Smooth muscle cell (in vitro differentiated cells): ENCODE data around the gene EFCAB11. TPM values are rescaled to one million over a fixed set of nuclear protein-coding genes. Genes with fewer than 3 reads are reported as not detected.

Experiments
- DNase-seq: peaks from one replicate; lab custom pipeline; 2025; ENCODE audit not compliant: unreplicated experiment; lab: John Stamatoyannopoulos, UW
- H2AFZ ChIP-seq: fragments of 200-600 bp; sonication (generic); 2 replicates; pipeline ENCODE4 v1.6.0; 2016; ENCODE audit warnings: antibody characterized with exemption, low read depth, mild to moderate bottlenecking
- H3F3A ChIP-seq: fragments of 200-600 bp; sonication (generic); 2 replicates; pipeline ENCODE4 v1.6.0; 2017; ENCODE audit warnings: antibody characterized with exemption, low read depth
- H3K27ac ChIP-seq: fragments of 200-600 bp; sonication (generic); 2 replicates; pipeline ENCODE4 v1.5.1; 2016; ENCODE audit warnings: low read depth, mild to moderate bottlenecking
- H3K27me3 ChIP-seq: fragments of 200-600 bp; sonication (generic); 2 replicates; pipeline ENCODE4 v1.6.1; 2016; ENCODE audit warnings: low read depth, mild to moderate bottlenecking
- H3K36me3 ChIP-seq: fragments of 200-600 bp; sonication (generic); 2 replicates; pipeline ENCODE4 v1.5.1; 2016; ENCODE audit warnings: low read depth
- H3K4me1 ChIP-seq: fragments of 200-600 bp; sonication (generic); 2 replicates; pipeline ENCODE4 v1.5.1; 2016; ENCODE audit warnings: low read depth
- H3K4me2 ChIP-seq: fragments of 200-600 bp; sonication (generic); 2 replicates; pipeline ENCODE4 v1.6.0; 2016; ENCODE audit warnings: mild to moderate bottlenecking
- H3K4me3 ChIP-seq: fragments of 200-600 bp; sonication (generic); 2 replicates; pipeline ENCODE4 v1.5.1; 2016; ENCODE audit warnings: mild to moderate bottlenecking
- H3K79me2 ChIP-seq: fragments of 200-600 bp; sonication (generic); 2 replicates; pipeline ENCODE4 v1.6.0; 2016; ENCODE audit warnings: low read depth, mild to moderate bottlenecking
- H3K9ac ChIP-seq: fragments of 200-600 bp; sonication (generic); 2 replicates; pipeline ENCODE4 v1.6.0; 2016; ENCODE audit warnings: low read depth
- H3K9me3 ChIP-seq: fragments of 200-600 bp; sonication (generic); replicated peaks from 2 replicates; pipeline ENCODE4 v1.5.1; 2016; ENCODE audit warnings: low read depth
- H4K20me1 ChIP-seq: fragments of 200-600 bp; sonication (generic); 2 replicates; pipeline ENCODE4 v1.6.0; 2016; ENCODE audit warnings: low read depth
- CTCF ChIP-seq: fragments of 200-600 bp; sonication (generic); IDR thresholded peaks from 2 replicates; pipeline ENCODE4 v1.5.1; 2017; ENCODE audit warnings: borderline replicate concordance, mild to moderate bottlenecking, antibody characterized with exemption; ENCODE audit not compliant: insufficient read depth, poor library complexity, severe bottlenecking
- WGBS: methylation state at CpG from one replicate; pipeline ENCODE4 v1.1.7; 2016; ENCODE audit warnings: low lambda C conversion rate; 5-methylcytosine and 5-hydroxymethylcytosine counted together
- polyA plus RNA-seq: library from polyadenylated mRNA; unstranded; fragments of >200 nt; fragmentation: Nextera tagmentation; extraction: Ambion mirVana; gene quantifications from 2 replicates; pipeline ENCODE4 v1.2.1, GENCODE V29; 2016
- total RNA-seq: library from RNA; depleted of rRNA; stranded (reverse); fragments of >200 nt; gene quantifications from 2 replicates; pipeline ENCODE4 v1.2.3, GENCODE V29; 2014

The EFCAB11 gene
- total and polyA plus RNA-seq, 2 experiments from 2014 or later = 3.1 to 9.5 TPM

- no peak overlapping the region for H3K4me3 ChIP-seq
- no peaks in the 10 kb centered on the region for H4K20me1 ChIP-seq
- DNase-seq = no peak
- no peaks in the 10 kb centered on the region for H3K9me3 ChIP-seq
- H3K79me2 ChIP-seq = no peaks in the 10 kb centered on the region
- no peaks in the 10 kb centered on the region for H3K4me1 ChIP-seq
- H3K4me2 ChIP-seq = no peak overlapping the region
- H3K27ac ChIP-seq = no peak overlapping the region
- 88% methylated on average over 5 of the region's 5 CpGs for WGBS
- peaks cover 10% of the 10 kb centered on the region for H3K36me3 ChIP-seq
- no peaks in the 10 kb centered on the region for H3F3A ChIP-seq
- no peak overlapping the region for H2AFZ ChIP-seq
- no peak for TF ChIP-seq CTCF
- no peak overlapping the region for H3K9ac ChIP-seq
- H3K27me3 ChIP-seq = no peaks in the 10 kb centered on the region
Measured at GRCh38 chr14:89988787-89989186, 34.3 kb upstream of the EFCAB11 start.

GRCh38 chr14:89987161-89987475 lies 32.6 kb upstream of the EFCAB11 start:
- no peak for TF ChIP-seq CTCF
- no peaks in the 10 kb centered on the region for H3K27me3 ChIP-seq
- no peak overlapping the region for H2AFZ ChIP-seq
- H3K4me1 ChIP-seq = no peaks in the 10 kb centered on the region
- no peak overlapping the region for H3K27ac ChIP-seq
- peaks cover 6% of the 10 kb centered on the region for H3K36me3 ChIP-seq
- no peaks in the 10 kb centered on the region for H4K20me1 ChIP-seq
- no peak overlapping the region for H3K4me2 ChIP-seq
- H3K9me3 ChIP-seq = no peaks in the 10 kb centered on the region
- no peaks in the 10 kb centered on the region for H3K79me2 ChIP-seq
- no peak overlapping the region for H3K9ac ChIP-seq
- no peak for DNase-seq
- no peak overlapping the region for H3K4me3 ChIP-seq
- H3F3A ChIP-seq = no peaks in the 10 kb centered on the region

GRCh38 chr14:89986462-89987160 lies 32.1 kb upstream of the EFCAB11 start:
- H3K4me2 ChIP-seq = no peak overlapping the region
- TF ChIP-seq CTCF = no peak
- no peak for DNase-seq
- WGBS = 80% methylated on average over 5 of the region's 5 CpGs
- no peak overlapping the region for H3K9ac ChIP-seq
- H3K27me3 ChIP-seq = no peaks in the 10 kb centered on the region
- no peak overlapping the region for H2AFZ ChIP-seq
- H3K36me3 ChIP-seq = peaks cover 6% of the 10 kb centered on the region
- no peak overlapping the region for H3K4me3 ChIP-seq
- H3F3A ChIP-seq = no peaks in the 10 kb centered on the region
- H3K4me1 ChIP-seq = no peaks in the 10 kb centered on the region
- no peaks in the 10 kb centered on the region for H4K20me1 ChIP-seq
- H3K79me2 ChIP-seq = no peaks in the 10 kb centered on the region
- H3K27ac ChIP-seq = no peak overlapping the region
- no peaks in the 10 kb centered on the region for H3K9me3 ChIP-seq

- no peak overlapping the region for H3K9ac ChIP-seq
- H3K4me1 ChIP-seq = no peaks in the 10 kb centered on the region
- no peak for DNase-seq
- no peaks in the 10 kb centered on the region for H3K27me3 ChIP-seq
- no peaks in the 10 kb centered on the region for H3F3A ChIP-seq
- no peak overlapping the region for H3K4me2 ChIP-seq
- H3K4me3 ChIP-seq = no peak overlapping the region
- no peak overlapping the region for H2AFZ ChIP-seq
- WGBS = 100% methylated on average over 2 of the region's 2 CpGs
- no peaks in the 10 kb centered on the region for H4K20me1 ChIP-seq
- H3K36me3 ChIP-seq = peaks cover 13% of the 10 kb centered on the region
- TF ChIP-seq CTCF = no peak
- H3K9me3 ChIP-seq = no peaks in the 10 kb centered on the region
- no peaks in the 10 kb centered on the region for H3K79me2 ChIP-seq
- no peak overlapping the region for H3K27ac ChIP-seq
Measured at GRCh38 chr14:89983375-89983774, 28.8 kb upstream of the EFCAB11 start.
